ENCODE measurements around the gene COL13A1.

COL13A1 gene

GRCh38 chr10:69866688-69867461 lies 65.2 kb downstream of the COL13A1 start:
- DNase-seq (ENCODE audit: low read depth): peak; percentile 84

GRCh38 chr10:69867699-69868558 lies 66.2 kb downstream of the COL13A1 start:
- no peak for DNase-seq (ENCODE audit: low read depth)

- DNase-seq (ENCODE audit: low read depth): no peak
These were observed 67.1 kb downstream of the COL13A1 start for GRCh38 chr10:69868821-69869220.

- peak; percentile 93 for DNase-seq (ENCODE audit: low read depth)
These were observed 67.7 kb downstream of the COL13A1 start for GRCh38 chr10:69869291-69869961.

- DNase-seq (ENCODE audit: low read depth): no peak
These were observed 68.9 kb downstream of the COL13A1 start for GRCh38 chr10:69870591-69870990.

DNA sequence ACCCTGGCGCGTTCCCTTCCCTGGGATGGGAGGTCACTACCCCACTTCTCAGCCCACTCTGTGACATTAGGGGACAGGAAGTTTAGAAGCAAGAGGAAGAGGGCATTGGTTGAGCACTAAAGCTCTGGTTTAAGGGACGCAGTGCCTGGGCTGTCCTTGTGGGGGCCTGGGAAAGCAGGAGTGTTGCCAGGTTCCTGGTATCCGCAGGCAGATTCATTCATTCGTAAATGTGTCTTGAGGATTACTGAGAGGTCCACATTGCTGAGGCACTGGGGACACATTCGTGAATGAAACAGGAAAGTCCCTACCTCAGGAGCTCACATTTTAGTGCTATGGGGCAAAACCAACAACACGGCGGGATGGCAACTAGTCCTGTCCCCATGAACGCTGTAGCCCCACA lies 69.4 kb downstream of the COL13A1 start:
- no peak for DNase-seq (ENCODE audit: low read depth)

GRCh38 chr10:69872323-69872722 lies 70.6 kb downstream of the COL13A1 start:
- no peak for DNase-seq (ENCODE audit: low read depth)

DNA sequence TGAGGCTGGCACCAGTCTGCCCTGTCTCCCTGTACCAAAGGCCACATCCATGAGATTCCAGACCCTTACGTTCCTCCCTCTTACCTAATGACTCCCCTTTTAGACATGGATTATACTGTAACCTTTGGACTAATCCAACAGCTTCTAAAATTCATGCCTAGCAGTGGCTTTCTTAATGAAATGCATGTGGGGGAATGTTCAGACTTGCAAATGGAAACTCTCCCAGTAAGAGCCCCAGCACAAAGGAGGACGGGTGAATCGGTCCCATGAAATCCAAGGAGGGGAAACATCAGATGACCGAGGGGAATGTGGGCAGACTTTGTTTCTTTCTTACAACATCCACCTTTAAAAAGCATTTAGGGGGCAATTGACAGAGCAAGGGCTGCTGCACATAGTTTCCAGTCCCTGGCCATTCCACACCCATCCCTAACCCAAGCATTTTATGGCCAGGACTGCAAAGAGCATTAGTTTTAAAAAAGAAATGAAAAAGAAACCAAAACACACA lies 71.5 kb downstream of the COL13A1 start:
- peak; percentile 57 for DNase-seq (ENCODE audit: low read depth)

DNA sequence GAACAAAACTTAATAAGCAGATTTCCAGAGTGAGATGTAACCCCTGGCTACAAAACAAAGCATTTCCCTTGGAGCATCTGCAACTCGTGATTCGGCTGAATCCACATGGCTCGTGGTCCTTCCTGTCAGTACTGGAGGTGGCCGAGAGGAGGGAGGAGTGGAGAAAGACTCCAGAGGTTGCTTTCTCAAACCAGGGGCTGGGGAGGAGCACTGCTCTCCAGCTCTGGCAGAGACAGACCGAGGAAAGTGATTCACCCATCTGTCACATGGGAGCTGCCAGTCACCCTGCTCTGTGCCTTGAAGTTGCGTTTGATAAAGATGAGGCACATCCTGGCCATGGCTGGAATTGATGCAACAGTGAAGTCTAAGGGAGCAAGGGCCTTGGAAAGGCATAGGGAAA lies 72.7 kb downstream of the COL13A1 start:
- DNase-seq (ENCODE audit: low read depth): peak; percentile 57

- no peak for DNase-seq (ENCODE audit: low read depth)
These were observed 74.2 kb downstream of the COL13A1 start for GRCh38 chr10:69875856-69876255.

DNA sequence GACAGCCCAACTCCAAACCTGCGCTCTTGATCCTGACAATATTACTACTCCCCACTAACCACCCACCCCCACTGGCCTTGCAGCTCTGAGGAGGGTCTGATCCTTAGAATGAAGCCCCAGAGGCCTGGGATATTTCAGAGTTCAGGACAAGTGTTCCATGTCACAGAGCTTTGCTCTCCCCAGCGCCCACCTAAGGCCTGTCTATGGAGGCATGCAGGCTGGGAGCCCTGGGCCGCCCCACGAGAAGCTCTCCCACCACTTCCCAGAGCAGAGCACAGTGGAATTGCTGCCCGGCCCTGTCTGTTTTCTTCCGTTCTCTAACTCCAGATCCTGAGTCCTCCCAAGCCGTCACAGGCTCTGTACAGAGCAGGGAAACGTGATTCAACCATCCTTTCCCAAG lies 74.6 kb downstream of the COL13A1 start:
- no peak for DNase-seq (ENCODE audit: low read depth)

DNA sequence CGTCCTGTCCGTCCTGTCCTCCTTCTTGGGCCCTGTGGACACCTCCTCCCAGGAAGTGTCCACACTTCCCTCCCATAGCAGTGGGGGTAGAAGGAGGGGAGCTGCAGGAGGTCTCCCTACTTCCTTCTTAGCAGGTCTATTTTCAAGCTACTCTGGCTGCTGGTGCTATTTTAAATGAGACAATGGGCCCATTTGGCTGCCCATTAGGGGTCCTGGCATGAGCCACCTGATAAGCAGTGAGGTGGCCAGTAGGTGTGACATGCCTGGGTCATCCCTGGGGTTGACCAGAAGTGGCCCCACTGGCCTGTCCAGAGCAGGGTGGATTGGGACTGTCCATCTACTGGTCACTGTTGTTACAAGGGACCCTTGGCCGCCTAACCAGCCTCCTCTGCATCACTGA lies 75.2 kb downstream of the COL13A1 start:
- DNase-seq (ENCODE audit: low read depth): no peak

- no peak for DNase-seq (ENCODE audit: low read depth)
These were observed 76.3 kb downstream of the COL13A1 start for GRCh38 chr10:69878038-69878437.

GRCh38 chr10:69878951-69879350 lies 77.2 kb downstream of the COL13A1 start:
- no peak for DNase-seq (ENCODE audit: low read depth)

DNA sequence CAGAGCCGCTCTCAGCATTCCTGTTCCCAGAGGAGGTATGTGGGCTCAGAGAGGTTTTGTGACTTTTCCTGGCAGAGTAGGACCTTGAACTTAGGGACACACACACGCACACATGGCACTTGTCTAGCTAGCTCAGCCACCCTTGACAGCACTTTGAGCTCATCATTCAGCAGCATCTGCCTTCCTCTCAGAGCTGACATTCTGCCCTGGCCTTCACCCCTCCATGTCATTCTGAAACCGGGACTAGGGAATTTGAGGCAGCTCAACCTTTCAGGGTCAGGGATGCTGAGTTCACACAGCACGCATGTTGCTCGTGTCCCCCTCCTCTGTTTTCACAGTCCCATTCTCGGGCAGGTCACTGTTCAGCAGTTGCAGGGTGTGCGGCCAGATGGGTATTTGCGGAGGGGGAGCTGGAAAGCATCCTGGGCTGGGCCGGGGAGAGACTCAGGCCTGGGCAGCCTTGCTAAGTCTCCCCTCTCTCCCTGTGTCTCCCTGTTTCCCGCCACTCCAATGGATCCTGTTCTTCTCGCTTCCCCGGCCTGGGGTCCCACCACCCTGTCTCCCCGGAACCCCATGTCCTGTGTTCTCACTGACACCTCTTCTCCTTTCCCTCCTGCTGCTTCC lies 78.0 kb downstream of the COL13A1 start:
- no peak for DNase-seq (ENCODE audit: low read depth)

DNA sequence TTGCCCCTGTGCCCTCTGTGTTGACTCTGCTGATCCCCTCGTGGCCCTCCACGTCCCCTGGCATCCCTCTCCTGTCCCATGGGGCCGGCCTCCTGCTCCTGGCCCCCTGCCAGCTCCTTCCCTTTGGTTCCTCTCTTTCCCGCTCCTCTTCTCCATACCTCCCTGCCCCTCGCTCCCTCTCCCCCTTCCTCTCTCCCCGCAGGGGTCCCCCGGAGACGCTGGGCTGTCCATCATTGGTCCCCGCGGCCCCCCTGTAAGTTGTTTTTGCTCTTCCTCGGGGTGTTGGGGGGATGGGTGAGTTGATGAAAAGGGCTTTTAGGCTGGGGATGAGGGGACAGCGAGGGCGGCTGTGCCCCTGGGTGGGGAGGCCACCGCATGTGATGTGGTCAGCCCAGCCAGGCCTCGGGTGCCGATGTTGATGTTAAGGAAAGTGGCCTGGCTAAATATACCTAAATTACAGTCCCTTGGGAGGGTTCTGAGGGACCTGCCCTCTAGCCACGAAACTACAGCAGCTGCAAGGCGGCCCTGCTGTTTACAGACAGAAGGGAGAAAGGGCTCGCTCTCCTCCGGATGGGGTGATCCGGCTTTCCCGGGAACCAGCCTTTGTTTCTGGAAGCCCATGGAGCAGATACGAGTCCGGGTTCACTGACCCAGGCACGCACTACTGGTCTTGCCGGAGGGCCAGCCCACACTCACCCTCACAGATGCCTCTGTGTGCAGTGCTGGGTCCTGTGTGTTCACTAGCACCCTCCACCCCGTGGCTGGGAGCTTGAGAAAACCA lies 78.8 kb downstream of the COL13A1 start:
- DNase-seq (ENCODE audit: low read depth): no peak

GRCh38 chr10:69881202-69881601 lies 79.5 kb downstream of the COL13A1 start:
- no peak for DNase-seq (ENCODE audit: low read depth)

DNA sequence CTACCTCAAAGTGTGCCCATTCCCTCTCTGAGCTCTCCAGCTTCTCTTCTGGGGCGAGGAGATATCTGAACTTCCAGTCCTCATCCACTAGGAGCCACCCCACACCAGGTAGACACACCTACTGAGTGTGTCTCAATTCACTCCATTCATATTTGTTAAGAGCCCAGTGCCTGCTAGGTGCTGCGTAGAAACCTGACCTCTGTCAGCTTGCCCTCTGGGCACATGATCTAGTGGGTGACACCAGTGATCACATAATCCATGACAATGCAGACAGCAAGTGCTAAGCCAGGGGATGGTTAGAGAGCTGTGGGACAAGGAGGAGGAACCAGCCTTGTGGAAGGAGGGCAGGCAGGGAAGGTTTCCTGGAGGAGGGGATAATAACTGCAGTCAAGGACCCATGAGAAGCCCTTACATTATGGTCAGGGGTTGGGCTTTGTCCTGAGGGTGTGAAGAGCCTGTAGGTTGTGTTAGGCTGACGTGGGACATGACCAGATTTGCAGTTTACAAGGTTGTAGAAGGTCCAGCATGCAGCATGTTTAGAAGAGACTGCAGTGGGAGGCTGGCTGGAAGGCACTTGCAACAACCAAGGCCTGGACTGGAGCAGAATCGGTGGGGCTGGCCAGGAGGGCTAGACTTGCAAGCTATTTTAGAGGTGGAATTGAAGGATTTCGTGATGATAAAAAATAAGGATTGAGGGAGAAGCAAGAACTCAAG lies 81.8 kb downstream of the COL13A1 start:
- no peak for DNase-seq (ENCODE audit: low read depth)

GRCh38 chr10:69884024-69884367 lies 82.3 kb downstream of the COL13A1 start:
- peak; percentile 15 for DNase-seq (ENCODE audit: low read depth)

DNA sequence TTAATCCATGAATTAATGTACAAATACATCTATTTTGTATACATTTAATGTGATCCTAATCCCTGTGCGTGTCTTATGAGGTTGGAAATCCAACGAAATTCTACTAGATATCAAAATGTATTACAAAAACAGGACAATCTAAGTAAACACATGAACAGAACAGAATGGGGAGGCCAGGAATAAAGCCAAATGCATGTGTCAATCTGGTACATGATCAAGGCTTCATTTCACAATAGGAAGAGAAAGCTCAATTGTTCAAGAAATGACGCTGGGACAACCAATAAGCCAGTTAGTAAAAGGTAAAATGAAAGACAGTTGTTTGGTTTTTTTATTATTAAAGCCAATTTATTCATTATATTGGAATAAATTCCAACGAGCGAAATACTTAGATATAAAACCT lies 83.0 kb downstream of the COL13A1 start:
- DNase-seq (ENCODE audit: low read depth): peak; percentile 55
